NOMO-1 treated with dmso at 0.1 percent for 144 hours (cell line): ENCODE data around the gene THADA.

ENCODE experiments used
- DNase-seq: peaks from one replicate; lab custom pipeline; 2025; ENCODE audit not compliant: unreplicated experiment; lab: John Stamatoyannopoulos, UW

THADA gene

GRCh38 chr2:43230351-43230885 lies 365.4 kb downstream of the THADA start:
- DNase-seq = no peak

GRCh38 chr2:43228756-43229659 lies 366.8 kb downstream of the THADA start:
- DNase-seq = no peak

DNA sequence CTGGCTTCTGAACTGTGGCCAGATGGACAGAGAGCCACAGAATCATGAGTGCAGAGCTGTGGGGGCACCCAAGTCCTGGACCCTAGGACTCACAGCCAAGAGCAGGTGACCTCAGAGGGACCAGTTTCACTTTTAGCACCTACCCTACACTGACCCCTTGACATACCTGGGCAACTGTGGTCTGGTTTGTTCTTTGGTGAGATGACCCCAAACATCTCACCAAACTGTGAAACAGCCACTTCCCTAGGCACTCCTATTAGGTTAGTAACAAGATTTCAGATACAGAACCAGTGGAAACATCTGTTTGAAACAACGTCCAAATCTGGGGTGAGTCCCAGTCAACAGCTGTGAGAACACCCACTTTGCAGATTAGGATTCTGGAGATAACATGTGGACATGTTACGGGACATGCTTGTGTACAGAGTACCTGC lies 367.5 kb downstream of the THADA start:
- DNase-seq = no peak

DNA sequence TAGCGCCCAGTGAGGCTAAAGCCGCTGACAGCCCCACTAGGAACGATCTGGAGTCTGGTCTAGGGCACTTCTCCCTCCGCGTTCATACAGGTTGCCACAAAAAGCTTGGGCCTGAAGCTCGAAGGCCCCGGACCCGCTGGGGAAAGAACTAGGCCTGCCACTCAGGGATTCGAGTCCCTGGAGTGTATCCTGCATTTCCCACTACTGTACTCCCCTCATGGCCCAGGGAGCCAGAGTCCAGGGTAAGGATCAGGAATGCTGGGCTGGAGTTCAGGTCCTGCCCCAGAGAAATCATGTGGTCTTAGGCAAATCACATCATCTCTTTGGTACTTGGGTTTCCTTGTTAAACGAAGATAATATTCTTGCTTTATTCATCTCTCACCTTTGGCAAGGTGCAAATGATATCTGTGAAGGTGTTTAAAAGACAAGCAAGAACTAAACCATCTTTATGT lies 368.0 kb downstream of the THADA start:
- DNase-seq = peak; percentile 79

- peak; percentile 51 for DNase-seq
Observed at GRCh38 chr2:43226955-43227829, 368.6 kb downstream of the THADA start.

GRCh38 chr2:43226558-43226954 lies 369.3 kb downstream of the THADA start, which contains the start of gene ZFP36L2:
ZFP36L2 (minus strand) TSS chr2:43226606; CDS start chr2:43226315, 291 bp downstream.
- peak; percentile 94 for DNase-seq

- peak; percentile 38 for DNase-seq
Observed at GRCh38 chr2:43225788-43226557, 369.9 kb downstream of the THADA start.

- DNase-seq = no peak
Observed at GRCh38 chr2:43225093-43225787, 370.6 kb downstream of the THADA start.

DNA sequence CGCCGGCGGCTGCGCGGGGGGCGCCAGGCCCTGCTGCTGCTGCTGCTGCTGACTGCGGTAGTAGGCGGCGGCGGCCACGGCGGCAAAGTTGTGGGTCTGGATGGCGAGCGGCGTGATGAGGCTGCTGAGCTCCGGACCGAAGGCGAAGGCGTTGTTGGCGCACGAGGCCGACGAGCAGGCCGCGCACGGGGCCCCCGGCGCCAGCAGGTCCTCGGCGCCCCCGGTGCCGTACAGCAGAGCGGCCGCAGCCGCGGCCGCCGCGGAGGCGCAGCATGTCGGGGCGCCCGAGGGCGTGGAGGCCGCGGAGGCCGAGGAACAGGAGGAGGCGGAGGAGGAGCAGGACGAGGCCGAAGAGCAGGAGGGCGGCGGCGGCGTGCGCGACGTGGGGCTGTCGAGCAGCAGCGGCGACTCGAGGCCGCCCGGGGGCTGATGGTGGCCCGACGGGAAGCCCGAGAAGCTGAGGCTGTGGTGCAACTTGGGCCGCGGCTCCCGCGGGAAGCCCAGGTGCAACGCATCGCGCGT lies 371.2 kb downstream of the THADA start:
- DNase-seq = no peak

DNA sequence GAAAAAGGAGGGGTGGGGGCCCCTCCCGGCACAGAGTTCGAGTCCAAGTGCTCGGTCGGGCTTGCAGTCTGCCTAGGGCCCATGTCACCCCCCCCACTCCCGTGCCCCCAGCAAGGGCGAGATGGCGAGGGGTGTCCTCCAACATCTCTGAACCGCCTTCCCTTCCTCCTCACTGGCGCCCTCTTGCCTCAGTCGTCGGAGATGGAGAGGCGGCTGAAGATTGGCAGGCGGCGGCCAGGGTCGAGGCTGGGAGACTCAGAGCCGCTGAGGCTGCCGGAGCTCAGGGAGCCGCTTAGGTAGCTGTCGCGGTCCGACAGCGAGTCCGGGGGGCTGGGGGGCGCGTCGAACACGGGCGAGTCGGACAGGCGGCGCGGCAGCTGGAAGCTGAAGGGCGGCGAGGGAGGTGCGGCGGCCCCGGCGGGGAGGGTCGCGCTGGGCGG lies 371.7 kb downstream of the THADA start:
- peak; percentile 51 for DNase-seq

GRCh38 chr2:43223521-43224001 lies 372.3 kb downstream of the THADA start:
- no peak for DNase-seq

GRCh38 chr2:43222475-43223309 lies 373.1 kb downstream of the THADA start:
- no peak for DNase-seq

- DNase-seq = peak; percentile 84
Observed at GRCh38 chr2:43221763-43222474, 373.9 kb downstream of the THADA start.

- DNase-seq = peak; percentile 84
Observed at GRCh38 chr2:43221124-43221762, 374.6 kb downstream of the THADA start.

DNA sequence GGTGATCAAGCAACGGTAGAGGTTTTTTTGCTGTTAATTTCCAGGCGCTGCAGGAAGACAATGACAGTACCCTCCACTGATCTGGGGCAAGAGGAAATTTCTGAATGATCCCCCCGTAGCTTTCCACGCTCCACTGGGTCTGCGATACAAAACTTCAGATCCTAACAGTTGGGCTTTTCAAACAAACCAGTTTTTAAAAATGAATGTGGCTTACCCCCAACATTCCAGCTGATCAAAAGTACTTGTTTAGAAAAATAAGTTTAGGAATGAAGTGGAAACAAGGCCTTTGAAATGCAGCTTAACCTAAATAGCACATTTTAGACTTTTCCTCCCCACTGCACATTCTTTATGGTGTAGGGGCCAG lies 375.1 kb downstream of the THADA start:
- DNase-seq = no peak

DNA sequence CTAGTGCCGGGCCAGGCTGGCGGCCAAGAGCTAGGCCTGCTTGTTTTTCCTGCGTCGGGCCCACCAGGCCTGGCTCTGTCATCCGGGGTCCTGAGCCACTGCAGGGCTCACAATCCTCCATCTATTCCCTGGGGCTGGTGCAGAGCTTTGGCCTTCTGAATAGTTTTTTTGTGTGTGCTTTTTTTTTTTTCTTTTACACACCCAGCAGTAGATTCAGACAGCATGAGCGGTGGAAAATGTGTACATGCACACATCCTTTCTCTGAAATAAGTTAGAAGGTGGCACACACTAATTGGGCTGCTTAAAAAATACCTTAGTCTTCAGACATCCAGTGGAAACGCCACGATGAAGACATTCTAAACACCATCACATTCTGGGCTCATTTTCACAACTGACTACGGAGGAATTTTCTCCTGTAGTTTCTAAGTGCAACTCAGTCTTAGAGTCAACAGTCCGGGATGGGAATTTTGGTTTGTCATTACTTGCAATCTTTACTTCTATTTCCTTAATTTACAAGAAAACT lies 375.5 kb downstream of the THADA start:
- DNase-seq = no peak
